Stimulated activated CD4-positive, alpha-beta T cell treated with anti-CD3 and anti-CD28 coated beads, Interleukin-2, amount 100 ng/mL, for 4 hours (primary cell): Measurements from ENCODE around the gene GRWD1.

Experiments used
- DNase-seq: peaks from one replicate; pipeline ENCODE4 v3.0.0-alpha.2; 2020; ENCODE audit warnings: low read depth

GRWD1 gene

GRCh38 chr19:48424694-48425219, 21.0 kb upstream of the GRWD1 start:
- no peak for DNase-seq

GRCh38 chr19:48428670-48429069, 17.1 kb upstream of the GRWD1 start:
- no peak for DNase-seq

GRCh38 chr19:48433337-48433736, 12.4 kb upstream of the GRWD1 start:
- DNase-seq = no peak

DNA sequence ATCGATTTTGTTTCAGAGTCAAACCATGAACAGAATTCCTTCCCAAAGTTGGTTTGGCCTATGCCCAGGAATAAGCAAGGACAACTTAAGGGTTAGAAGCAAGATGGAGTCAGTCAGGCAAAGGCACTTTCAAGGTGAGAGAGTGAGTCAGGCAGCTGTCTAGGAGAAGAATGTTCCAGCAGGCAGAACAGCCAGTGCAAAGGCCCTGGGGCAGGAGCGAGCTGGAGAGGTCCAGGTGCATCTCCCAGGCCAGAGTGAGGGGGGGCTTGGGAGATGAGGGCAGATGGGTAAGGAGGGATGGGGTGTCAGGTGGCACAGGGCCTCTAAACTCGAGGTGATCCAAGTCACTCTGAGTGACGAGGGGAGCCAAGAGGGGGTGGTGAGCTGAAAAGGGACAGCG, 9.2 kb upstream of the GRWD1 start:
- DNase-seq = no peak

- no peak for DNase-seq
These were observed 4.3 kb upstream of the GRWD1 start for GRCh38 chr19:48441360-48442050.

GRCh38 chr19:48442116-48443035, 3.4 kb upstream of the GRWD1 start:
- DNase-seq = no peak

GRCh38 chr19:48443256-48443655, 2.5 kb upstream of the GRWD1 start:
- DNase-seq = no peak

DNA sequence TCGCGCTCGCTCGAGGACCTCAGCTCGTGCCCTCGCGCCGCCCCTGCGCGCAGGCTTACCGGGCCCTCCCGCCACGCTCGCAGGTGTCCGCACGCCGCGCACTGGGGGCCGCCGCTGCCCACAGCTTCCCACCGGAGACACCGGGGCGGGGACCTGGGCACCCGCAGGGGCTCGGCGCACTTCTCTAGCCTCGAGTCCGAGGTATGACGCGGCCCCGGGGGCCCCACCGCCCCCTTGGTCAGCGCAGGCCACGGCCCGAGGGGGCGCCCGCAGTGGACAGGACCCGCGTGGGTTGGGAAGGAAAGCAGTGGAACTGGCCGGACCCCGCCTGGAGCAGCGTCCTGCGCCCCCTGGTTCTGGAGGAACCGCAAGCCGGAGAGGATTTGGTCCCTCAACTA, 2.1 kb upstream of the GRWD1 start:
- no peak for DNase-seq

GRCh38 chr19:48444129-48444935, 1.5 kb upstream of the GRWD1 start:
- no peak for DNase-seq

GRCh38 chr19:48444936-48445200, 915 bp upstream of the GRWD1 start:
- no peak for DNase-seq

DNA sequence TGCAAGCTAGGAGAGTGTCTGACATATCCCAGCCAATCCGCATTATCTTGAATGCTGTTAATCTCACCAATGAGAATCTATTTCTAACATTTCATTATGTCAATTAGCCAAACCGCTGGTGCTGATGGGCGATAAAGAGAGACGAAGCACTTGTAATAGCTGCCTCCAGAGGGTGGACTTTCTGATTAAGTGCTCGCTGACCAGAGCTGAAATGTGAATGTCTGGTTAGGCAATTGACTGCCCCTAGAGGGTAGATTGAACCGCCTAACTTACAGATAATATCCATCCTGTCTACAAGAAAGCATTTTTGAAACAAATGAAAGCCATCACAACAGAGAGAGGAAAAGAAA, 552 bp upstream of the GRWD1 start:
- DNase-seq = no peak

DNA sequence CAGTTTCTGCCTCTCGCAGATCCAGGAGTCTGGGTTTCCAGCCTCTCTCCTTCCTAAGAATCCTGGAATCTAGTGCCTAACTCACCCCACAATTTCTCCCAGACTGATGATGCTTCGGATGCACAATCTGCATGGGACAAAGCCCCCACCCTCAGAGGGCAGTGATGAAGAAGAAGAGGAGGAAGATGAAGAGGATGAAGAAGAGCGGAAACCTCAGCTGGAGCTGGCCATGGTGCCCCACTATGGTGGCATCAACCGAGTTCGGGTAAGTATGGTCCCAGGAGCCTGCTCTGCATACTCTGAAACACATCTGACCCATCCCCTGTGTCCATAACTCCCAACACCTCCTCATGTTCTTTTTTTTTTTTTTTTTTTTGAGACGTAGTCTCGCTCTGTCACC, 796 bp downstream of the GRWD1 start:
- no peak for DNase-seq

- DNase-seq = no peak
These were observed 2.8 kb downstream of the GRWD1 start for GRCh38 chr19:48448563-48448962.

- no peak for DNase-seq
These were observed 4.7 kb downstream of the GRWD1 start for GRCh38 chr19:48450441-48450840.

GRCh38 chr19:48450863-48451262, 5.1 kb downstream of the GRWD1 start:
- DNase-seq = no peak

DNA sequence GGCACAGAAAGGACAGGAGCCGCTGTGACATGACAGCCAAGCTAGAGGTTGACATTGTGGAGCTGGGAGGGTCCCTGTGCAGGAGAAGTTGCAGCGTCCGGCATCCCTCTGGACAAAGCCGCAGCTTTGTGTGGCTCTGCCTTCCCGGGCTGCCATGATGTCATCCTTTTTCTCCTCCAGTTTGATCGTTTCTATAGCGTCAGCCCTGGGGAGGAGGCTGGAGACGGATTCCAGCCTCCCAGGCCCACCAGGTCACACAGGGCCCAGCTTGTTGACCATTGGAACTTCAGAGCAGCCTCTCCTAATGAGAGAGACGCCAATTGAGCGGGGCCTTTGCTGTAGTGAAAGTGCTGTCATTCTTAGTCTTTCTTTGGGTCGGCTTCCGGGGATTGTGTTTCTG, 5.8 kb downstream of the GRWD1 start:
- no peak for DNase-seq

DNA sequence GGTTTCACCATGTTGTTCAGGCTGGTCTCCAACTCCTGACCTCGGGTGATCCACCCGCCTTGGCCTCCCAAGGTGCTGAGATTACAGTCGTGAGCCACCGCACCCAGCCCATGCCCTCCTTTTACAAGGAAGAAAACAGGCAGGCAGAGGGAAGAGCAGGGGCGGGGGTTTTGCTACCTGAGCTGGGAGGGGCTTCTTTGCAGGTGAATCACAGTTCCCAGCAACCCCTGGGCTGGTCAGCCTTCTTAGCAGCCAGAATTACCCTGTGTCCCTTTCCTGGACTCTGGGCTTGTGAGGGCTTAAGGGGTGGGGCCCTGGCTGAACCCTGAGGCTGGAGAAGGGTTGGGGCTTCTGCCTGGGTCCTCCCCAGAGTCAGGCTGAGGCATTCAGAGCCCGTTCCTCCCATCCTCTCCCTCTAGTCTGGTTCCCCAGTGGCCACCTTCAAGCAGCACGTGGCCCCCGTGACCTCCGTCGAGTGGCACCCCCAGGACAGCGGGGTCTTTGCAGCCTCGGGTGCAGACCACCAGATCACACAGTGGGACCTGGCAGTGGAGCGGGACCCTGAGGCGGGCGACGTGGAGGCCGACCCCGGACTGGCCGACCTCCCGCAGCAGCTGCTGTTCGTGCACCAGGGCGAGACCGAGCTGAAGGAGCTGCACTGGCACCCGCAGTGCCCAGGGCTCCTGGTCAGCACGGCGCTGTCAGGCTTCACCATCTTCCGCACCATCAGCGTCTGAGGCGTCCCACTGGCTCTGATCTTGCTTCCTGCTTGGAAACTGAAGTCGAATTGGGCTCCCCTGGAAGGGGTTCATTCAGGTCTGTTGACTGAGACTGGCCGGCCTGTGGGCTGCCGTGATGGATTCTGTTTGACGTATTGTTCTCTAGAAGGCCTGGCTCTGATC, 6.8 kb downstream of the GRWD1 start:
- no peak for DNase-seq

DNA sequence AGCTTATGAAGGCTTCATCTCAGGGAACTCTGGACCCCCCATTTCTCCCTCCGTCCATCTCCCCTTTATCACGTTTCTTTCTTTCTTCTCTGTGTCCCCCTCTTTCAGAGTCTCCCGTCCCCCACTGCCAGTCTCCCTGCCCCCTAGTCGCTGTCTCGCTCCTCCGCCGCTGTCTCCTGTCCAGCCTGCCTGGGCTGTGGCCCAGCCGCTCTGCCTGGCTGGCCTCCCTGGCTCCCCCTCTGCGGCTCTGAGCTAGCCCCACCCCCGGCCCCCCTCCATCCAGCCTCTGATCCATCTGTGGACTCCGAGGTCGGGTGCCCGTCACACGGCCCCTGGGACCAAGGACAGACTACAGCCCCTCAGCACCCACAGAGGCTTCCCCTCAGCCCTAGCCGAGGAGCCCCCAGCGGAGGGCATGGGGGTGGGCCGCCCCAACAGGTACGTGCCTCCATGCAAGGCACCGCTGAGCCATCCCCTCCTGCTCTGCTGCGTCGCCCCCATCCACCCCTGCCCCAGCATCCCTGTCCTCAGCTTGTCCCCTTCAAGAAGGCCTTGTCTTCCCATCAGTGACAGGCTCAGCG, 8.5 kb downstream of the GRWD1 start:
- no peak for DNase-seq

DNA sequence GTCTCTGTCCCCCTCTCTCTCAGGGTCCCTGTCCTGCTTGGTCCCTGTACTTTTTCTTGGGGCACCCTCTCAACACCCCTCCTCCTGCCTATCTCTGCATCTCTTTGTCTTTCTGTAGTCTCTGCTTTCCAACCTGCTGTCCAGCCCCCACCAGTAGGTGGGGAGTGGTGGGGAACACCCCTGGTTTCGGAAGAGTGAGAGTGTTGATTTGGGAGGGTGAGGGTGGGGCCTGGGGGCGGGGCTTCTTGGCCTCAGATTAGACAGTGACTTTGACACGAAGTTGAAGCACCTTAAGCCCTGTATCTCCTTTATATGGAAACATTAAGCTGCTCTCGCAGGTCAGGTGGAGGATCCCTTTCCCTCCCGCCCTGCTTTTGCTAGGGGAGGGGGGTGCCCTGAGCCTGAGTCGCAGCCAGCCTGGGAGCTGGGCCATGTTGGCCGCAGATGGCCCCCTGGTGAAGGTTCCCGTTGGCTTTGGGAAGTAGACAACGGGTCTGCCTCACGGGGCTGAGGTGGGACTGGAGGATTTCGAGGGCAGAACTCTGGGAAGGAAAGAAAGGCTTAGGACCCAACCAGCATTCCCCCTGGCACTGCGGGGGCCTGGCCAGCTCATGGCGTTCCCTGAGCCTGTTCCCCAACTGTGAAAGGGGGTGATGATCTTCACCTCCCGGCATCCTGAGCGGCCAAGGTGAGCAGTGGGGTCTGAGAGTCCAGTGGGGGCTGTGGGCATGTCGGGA, 9.6 kb downstream of the GRWD1 start, which contains the start of gene KCNJ14:
Gene KCNJ14, plus strand, starts transcription at position 404 of the 737 bp plus-strand sequence. CDS start 6,151 bp downstream, outside the sequence.
- no peak for DNase-seq

DNA sequence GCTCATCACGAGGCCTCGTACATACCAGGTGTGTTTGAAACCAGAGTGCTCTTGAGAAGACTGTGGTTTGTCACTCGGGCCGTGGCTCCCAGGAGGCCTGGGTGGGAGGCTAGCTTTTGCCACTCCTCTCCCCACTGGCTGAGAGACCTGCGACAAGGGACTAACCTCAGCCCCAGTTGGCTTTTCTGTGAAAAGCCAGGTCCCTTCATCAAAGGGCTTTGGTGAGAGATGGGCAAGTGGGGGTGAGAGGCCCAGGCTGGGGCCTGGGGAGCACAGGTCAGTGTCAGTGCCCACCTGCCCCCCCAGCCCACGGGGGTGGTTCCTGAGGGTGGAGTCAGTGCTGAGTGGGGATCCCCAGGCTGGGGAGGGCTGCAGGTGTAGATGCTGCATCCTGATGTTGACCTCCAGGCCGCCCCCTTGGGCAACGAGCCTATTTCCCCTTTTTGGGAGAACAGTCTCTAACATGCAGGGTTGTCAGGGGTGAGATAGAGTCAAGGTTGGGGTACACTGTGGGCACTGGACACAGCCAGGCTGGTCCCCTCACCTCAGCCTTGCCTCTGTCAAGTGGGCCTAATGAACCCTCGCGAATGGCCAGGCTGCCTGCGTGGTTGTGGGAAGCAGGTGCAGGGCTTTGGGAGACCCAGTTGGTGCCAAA, 10.3 kb downstream of the GRWD1 start:
- no peak for DNase-seq
